Measurements from ENCODE around the gene DMWD.
A peak's percentile ranks its signal among the peaks of the same experiment; 100 is the strongest.

DMWD gene

GRCh38 chr19:45792470-45793177 is at the start of gene DMWD:
Gene DMWD, minus strand, starts transcription at chr19:45792845. Its CDS starts 89 bp downstream, at chr19:45792756.
- peak; percentile 100 for DNase-seq

GRCh38 chr19:45842198-45842597 is 49.6 kb upstream of the DMWD start:
- DNase-seq: no peak

DNA sequence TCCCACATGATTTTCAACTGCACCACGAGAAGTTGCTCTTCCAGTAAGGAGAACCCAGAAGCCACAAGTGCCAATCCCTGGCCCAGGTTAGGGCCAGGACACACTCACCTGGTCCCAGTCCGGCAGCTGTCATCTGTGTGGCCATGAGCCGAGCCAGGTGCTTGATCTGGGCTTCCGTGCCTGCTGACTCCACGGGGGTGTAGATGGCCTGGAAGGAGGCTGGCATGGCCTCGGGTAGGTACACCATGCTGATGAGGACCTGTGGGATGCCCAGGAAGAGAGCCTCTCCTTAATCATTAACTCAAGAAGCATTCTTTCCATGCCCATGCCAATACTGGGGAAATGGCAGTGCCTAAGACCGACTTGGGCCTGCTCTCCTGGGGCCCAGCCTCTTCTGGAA is 42.3 kb upstream of the DMWD start:
- no peak for DNase-seq

- no peak for DNase-seq
These were observed 36.3 kb upstream of the DMWD start for GRCh38 chr19:45828945-45829344.

GRCh38 chr19:45828523-45828922 is 35.9 kb upstream of the DMWD start:
- no peak for DNase-seq

DNA sequence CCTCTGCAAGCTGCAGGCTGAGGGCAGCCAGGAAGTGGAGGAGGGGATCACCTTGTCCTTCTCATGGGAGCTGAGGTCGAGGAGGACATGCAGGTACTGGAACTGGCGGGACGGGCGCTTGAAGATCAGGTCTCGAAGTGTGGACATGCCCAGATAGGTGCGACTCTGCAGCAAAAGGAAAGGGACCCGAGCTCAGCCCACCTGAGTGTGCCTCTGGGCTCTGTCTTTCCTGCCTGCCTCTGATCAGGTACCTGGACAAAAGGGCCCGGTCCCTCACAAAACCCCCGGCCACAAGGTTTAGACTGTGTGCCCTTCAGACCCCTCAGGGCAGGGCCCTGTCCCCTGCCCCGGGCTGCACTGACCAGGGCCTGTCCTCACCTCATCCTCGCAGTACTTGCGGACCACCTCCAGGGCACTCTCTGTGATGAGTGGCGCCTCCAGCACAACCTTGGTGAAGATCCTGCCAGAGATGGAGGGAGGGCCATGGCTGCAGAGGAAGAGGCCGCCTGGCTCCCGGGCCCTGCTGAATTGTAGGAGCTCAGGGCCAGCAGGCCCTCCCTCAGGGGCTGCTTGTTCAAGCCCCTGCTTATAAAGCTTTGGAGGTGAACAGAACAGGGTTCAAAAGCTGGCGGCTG is 34.9 kb upstream of the DMWD start:
- DNase-seq: no peak

- DNase-seq: no peak
These were observed 34.3 kb upstream of the DMWD start for GRCh38 chr19:45826934-45827333.

DNA sequence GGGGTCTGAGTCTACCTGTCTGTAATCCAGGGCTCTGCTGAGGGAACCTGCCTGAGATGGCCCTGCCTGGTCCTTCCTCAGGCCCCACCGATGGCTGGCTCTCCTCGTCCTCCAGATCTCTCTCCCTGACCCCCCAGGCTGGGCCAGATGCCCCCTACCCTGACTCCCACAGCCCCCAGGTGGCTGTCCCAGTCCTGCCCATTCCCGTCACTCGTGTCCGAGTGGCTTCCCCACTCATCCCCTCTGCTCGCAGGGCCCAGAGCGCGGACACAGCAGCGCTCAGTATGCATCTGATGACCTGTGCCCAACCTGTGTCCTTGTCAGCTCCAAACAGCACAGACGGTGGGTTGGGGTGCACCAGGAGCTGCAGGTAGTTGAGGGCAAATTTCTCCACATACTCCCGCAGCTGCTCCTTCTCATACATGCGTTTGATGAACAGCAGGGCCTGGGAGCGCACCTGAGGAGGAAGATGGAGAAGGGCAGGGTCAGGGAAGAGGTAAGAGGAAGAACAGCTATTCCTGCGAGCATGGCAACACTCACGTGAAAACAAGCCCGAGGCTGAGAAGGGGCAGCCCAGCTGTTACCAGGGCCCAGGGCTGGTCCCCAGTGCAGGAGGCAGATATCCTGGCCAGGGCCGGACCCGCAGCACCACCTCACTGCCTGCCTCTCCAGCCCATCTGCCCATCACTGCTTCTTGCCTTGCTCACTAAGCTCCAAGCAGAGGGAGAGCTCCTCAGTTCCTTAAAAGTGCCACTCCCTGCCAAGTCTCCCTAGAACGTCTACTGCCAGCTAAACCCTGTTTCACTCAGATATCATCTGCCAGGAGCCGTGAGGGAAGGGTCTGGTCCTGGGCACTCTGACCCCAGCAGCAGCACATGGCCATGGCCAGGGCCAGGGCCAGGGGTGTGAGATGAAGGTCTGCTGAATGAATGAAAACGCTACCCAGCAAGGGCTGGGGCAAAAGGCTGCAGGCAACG is 33.6 kb upstream of the DMWD start:
- no peak for DNase-seq

DNA sequence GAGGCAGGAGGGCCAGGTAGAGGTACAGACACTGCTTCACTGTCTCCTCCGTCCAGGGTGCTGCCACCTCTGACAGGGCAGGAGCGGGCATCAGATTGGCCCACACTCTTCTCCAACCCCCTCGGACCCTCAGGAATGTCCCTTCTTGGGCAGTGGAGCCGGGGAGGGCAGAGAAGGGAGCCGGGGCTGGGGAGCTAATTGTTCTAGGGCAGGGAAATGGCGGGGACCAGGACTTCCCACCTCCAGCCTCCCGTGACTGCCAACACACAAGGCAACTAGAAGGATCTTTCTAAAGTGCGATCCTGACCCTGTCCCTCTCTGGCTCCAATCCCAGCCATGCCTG is 32.6 kb upstream of the DMWD start:
- DNase-seq: no peak

GRCh38 chr19:45824531-45825262 is 32.1 kb upstream of the DMWD start:
- no peak for DNase-seq

- DNase-seq: no peak
These were observed 31.4 kb upstream of the DMWD start for GRCh38 chr19:45824041-45824471.

GRCh38 chr19:45823182-45823581 is 30.5 kb upstream of the DMWD start:
- no peak for DNase-seq

GRCh38 chr19:45822716-45823115 is 30.1 kb upstream of the DMWD start:
- no peak for DNase-seq

- no peak for DNase-seq
These were observed 28.9 kb upstream of the DMWD start for GRCh38 chr19:45821570-45821969.

DNA sequence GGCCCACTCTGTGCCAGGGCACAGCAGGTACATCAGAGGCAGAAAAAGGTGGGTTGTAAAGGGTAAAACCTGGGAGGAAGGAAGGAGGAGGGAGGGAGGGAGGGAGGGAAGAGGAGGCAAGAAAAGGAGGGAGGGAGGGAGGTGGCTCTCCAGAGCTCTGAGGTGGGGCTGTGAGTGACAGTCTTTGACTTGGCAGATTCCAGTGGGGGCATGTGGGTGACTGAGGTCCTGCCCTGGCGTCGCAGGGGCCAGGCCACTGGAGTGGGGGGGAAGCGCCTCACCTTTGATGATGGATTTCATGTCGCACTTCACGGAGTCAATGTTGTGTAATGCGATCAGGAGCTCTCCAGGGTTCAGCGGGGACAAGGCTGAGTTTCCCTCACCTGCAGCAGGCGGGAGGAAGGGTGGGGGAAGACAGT is 28.5 kb upstream of the DMWD start:
- no peak for DNase-seq

DNA sequence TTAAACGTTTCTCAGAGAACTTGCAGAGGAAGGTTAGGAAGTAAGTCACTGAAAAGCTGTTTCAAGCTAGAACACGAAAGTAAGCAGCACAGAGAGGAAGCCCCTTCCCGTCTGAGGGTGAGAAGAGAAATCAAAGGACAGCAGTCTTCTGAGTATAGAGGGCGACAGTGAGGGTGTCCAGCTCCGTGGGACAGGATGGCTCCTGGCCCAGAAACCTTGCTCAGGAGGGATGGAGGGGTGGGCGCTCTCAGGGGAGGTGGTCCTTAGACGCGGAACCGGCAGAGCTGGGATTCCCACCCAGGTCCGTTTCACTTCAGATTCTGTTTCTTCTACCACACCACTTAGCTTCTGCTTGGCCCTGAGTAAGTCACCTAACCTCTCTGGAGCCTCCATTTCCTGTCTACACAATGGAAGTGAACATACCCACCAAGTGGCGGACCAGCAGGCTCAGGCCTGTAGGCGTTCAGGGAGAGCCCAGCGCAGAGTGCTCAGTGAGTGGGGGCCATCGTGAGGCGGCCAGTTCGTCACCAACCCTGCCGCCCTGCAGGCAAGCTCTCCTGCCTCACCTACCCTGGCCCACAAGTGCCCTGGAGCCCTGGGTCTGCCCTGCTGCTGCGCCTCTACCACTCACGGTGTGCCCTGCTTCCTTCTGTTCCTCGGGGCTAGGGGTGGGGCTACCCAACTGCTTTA is 27.9 kb upstream of the DMWD start:
- no peak for DNase-seq

DNA sequence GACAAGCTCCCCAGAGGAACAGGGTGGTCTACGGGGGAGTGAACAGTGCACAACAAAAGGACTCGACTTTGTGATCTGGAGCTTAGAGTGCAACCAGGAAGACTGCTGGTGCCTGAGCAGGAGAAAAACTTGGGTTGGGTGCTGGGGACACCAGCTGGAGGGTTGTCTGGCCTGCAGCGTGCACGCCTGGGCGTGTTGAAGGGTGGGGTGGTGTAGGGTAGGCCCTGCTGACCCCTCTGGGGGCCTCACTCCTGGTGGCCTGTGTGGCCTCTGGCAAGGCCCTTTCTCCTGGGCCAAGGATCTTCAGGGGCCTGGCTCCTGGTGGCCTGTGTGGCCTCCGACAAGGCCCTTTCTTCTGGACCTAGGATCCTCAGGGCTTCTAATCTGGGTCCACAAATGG is 27.1 kb upstream of the DMWD start:
- DNase-seq: no peak

GRCh38 chr19:45817725-45818301 is 25.2 kb upstream of the DMWD start:
- no peak for DNase-seq

GRCh38 chr19:45817010-45817724 is 24.5 kb upstream of the DMWD start:
- DNase-seq: peak; percentile 96

DNA sequence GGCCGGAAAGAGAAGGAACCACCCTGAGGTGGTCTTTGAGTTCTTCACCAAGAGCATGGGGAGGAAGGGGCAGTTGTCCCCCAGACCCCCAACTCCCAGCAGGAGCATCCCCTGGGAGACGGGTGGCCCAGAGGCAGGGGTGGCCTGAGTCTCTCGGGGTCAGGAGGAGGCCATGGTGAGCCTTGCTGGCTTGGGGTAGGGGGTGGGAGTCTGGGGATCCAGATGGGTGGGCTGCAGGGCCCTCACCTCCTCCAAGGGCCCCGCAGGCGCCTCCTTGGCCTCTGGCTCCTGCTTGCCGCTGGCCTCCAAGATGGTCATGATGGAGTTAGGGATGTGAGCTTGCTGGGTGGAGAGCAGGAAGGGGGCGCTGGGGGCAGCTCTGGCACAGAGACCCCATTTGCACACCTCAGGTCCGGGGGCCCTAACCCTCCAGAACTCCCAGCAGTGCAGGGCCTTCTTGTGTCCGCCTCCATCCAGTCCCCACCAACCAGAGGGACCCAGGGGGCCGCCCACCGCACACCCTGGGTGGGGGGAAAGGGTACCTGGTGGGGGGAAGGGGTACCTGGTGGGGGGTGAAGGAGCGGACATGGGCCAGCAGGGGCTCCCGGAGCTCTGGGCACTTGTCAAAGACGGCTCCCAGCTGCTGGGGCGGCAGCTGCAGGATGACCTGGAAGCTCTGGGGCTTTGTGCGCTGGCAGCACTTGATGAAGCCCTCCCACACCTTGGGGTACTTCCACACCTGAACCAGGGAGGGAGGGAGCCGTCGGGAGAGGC is 23.8 kb upstream of the DMWD start:
- no peak for DNase-seq
